ENCODE data around the gene SUN1. TPM values are rescaled to one million over a fixed set of nuclear protein-coding genes. Genes with fewer than 3 reads are reported as not detected.
"Not testable (repeated sequence)": the region's sequence is repeated elsewhere in the genome, so short reads cannot be mapped to it uniquely, and the experiment has no call there.

SUN1 gene
- total and polyA plus RNA-seq, 9 of the 15 experiments (the other 6 are each of a cell fraction or from before 2014, with no cell fraction given): 36.8 to 132 (median 62.3) TPM

DNA sequence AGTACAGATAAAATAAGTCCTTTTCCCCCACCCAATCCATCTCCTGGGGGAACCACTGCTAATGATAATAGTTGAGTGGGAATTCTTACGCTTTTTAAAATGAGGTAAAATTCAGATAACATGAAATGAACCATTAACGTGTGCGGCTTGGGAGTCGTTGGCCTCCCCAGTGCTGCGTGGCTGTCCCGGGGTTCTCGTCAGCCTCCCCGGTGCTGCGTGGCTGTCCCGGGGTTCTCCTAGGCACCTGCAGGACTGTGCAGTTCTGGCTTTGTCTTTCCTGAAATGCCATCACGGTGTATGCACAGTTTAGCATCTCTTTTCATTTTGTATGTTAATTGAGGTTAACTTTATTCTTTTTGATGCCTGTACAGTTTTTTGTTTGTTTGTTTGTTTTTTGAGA lies 13.5 kb downstream of the SUN1 start (continued):
- TF ChIP-seq, protein P1, sequence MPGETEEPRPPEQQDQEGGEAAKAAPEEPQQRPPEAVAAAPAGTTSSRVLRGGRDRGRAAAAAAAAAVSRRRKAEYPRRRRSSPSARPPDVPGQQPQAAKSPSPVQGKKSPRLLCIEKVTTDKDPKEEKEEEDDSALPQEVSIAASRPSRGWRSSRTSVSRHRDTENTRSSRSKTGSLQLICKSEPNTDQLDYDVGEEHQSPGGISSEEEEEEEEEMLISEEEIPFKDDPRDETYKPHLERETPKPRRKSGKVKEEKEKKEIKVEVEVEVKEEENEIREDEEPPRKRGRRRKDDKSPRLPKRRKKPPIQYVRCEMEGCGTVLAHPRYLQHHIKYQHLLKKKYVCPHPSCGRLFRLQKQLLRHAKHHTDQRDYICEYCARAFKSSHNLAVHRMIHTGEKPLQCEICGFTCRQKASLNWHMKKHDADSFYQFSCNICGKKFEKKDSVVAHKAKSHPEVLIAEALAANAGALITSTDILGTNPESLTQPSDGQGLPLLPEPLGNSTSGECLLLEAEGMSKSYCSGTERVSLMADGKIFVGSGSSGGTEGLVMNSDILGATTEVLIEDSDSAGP (CRISPR knock-in tag; IDR thresholded peaks at IDR 0.05): no peak
- TF ChIP-seq ZNF232 (CRISPR knock-in tag; IDR thresholded peaks at IDR 0.05): no peak
- no peak for TF ChIP-seq C11orf30 (IDR thresholded peaks at IDR 0.05; ENCODE audit: low read depth)
- TF ChIP-seq RBM17 (IDR thresholded peaks at IDR 0.05; ENCODE audit: borderline replicate concordance, low read depth, low read length): no peak
- TF ChIP-seq, protein P2, sequence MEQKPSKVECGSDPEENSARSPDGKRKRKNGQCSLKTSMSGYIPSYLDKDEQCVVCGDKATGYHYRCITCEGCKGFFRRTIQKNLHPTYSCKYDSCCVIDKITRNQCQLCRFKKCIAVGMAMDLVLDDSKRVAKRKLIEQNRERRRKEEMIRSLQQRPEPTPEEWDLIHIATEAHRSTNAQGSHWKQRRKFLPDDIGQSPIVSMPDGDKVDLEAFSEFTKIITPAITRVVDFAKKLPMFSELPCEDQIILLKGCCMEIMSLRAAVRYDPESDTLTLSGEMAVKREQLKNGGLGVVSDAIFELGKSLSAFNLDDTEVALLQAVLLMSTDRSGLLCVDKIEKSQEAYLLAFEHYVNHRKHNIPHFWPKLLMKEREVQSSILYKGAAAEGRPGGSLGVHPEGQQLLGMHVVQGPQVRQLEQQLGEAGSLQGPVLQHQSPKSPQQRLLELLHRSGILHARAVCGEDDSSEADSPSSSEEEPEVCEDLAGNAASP (IDR thresholded peaks at IDR 0.05): no peak
- TF ChIP-seq, protein P3, sequence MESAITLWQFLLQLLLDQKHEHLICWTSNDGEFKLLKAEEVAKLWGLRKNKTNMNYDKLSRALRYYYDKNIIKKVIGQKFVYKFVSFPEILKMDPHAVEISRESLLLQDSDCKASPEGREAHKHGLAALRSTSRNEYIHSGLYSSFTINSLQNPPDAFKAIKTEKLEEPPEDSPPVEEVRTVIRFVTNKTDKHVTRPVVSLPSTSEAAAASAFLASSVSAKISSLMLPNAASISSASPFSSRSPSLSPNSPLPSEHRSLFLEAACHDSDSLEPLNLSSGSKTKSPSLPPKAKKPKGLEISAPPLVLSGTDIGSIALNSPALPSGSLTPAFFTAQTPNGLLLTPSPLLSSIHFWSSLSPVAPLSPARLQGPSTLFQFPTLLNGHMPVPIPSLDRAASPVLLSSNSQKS (CRISPR knock-in tag; IDR thresholded peaks at IDR 0.05): no peak
- TF ChIP-seq, protein P4, sequence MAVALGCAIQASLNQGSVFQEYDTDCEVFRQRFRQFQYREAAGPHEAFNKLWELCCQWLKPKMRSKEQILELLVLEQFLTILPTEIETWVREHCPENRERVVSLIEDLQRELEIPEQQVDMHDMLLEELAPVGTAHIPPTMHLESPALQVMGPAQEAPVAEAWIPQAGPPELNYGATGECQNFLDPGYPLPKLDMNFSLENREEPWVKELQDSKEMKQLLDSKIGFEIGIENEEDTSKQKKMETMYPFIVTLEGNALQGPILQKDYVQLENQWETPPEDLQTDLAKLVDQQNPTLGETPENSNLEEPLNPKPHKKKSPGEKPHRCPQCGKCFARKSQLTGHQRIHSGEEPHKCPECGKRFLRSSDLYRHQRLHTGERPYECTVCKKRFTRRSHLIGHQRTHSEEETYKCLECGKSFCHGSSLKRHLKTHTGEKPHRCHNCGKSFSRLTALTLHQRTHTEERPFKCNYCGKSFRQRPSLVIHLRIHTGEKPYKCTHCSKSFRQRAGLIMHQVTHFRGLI (CRISPR knock-in tag; IDR thresholded peaks at IDR 0.05): no peak
- TF ChIP-seq BACH1 (tag; IDR thresholded peaks at IDR 0.05): no peak
- TF ChIP-seq ZBED1 (IDR thresholded peaks at IDR 0.05): no peak

DNA sequence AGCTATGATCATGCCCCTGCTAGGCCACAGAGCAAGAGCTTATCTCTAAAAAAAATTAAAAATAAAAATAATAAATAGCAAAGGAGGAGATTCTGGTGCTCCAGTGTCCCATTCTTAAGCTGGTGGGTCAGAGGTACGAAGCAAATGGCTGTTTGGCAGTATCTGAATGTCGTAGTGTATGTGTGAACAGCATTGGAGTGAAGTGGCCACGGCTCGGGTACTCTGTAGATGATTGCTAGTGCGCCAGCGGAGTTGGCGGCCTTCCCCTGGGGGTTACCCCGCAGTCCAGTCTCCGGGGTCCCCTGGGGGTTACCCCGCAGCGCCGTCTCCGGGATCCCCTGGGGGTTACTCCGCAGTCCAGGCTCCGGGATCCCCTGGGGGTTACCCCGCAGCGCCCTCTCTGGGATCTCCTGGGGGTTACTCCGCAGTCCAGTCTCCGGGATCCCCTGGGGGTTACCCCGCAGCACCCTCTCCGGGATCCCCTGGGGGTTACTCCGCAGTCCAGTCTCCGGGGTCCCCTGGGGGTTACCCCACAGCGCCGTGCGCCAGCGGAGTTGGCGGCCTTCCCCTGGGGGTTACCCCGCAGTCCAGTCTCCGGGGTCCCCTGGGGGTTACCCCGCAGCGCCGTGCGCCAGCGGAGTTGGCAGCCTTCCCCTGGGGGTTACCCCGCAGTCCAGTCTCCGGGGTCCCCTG lies 14.8 kb downstream of the SUN1 start:
- H3K4me2 ChIP-seq (ENCODE audit: insufficient read depth, low read length); FAIRE-seq; POLR2A ChIA-PET; ATAC-seq; CTCF ChIA-PET (ENCODE audit: low intra/inter-chr PET ratio); BruUV-seq (replicated peaks); intact Hi-C loops (cut with micrococcal nuclease); DNase-seq (ENCODE audit: extremely low read depth in 1 of 4, low spot score in 3 of 4); H3K79me2 ChIP-seq (ENCODE audit: control insufficient read depth, insufficient read depth, low read length); H3K9ac ChIP-seq (ENCODE audit: insufficient read depth in 1 of 2, low read depth in 2 of 2, low read length in 2 of 2); H3K4me3 ChIP-seq; in situ Hi-C loops (cut with MboI); H3K9me1 ChIP-seq (ENCODE audit: control insufficient read depth, insufficient read depth, low read length); H3K9me3 ChIP-seq (replicated peaks; ENCODE audit: control insufficient read depth, insufficient read depth, low read depth, low read length); H2AFZ ChIP-seq (ENCODE audit: low read depth, low read length); H3K4me1 ChIP-seq (replicated peaks in 1 of 2; ENCODE audit: control insufficient read depth in 2 of 2, insufficient read depth in 2 of 2, low read length in 2 of 2); H4K20me1 ChIP-seq (replicated peaks; ENCODE audit: control insufficient read depth, insufficient read depth, low read length); H3K27me3 ChIP-seq (ENCODE audit: control insufficient read depth in 2 of 2, insufficient read depth in 2 of 2, low read length in 2 of 2); H3K27ac ChIP-seq (ENCODE audit: extremely low read depth, low read depth, low read length): not testable (repeated sequence)
- H3K36me3 ChIP-seq (ENCODE audit: control insufficient read depth, insufficient read depth, low read length): peaks cover 74% of the 10 kb centered on the region; the same call in 2 of the 3 replicates
- over 99% methylated on average over 8 of the region's 37 CpGs for WGBS (ENCODE audit: insufficient coverage, low coverage, missing lambda C conversion rate)
